GM12878 (cell line): ENCODE results near the gene VASH1. TPM values are rescaled to one million over a fixed set of nuclear protein-coding genes. Genes with fewer than 3 reads are reported as not detected.

ENCODE experiments used
- ATAC-seq: fragments of 200-7000 bp; cut with Tn5 transposase; 3 replicates; pipeline ENCODE4 v1.9.1; 2020; ENCODE audit warnings: mild to moderate bottlenecking, moderate library complexity
- BruUV-seq: library from RNA; stranded (reverse); fragments of 400-500 nt; replicated peaks from 2 replicates; lab custom pipeline; 2021; lab: Mats Ljungman, UMichigan
- CTCF ChIA-PET: fragments of 300-600 bp; sonication (Branson Sonifier 250); formaldehyde crosslinking; extraction: SDS; loops from one replicate; lab custom pipeline; 2021; ENCODE audit warnings: inconsistent platforms; lab: Yijun Ruan, JAX
- POLR2A ChIA-PET: fragments of 350-600 bp; formaldehyde crosslinking; extraction: SDS; loops from one replicate; lab custom pipeline; 2021; ENCODE audit warnings: inconsistent platforms; lab: Charles Lee
- RAD21 ChIA-PET: fragments of 300-600 bp; sonication (Branson Sonifier 250); formaldehyde crosslinking; loops from one replicate; lab custom pipeline; 2023; ENCODE audit warnings: antibody characterized with exemption; ENCODE audit not compliant: unreplicated experiment; lab: Charles Lee
- SMC1A ChIA-PET: fragments of 300-600 bp; sonication (Branson Sonifier 250); formaldehyde crosslinking; loops from one replicate; lab custom pipeline; 2023; ENCODE audit not compliant: unreplicated experiment, uncharacterized antibody; lab: Charles Lee
- DNase-seq: peaks from one replicate; pipeline ENCODE4 v3.0.0-alpha.2; 2011; ENCODE audit warnings: low read depth, low spot score
- FAIRE-seq: peaks from 3 replicates; lab custom pipeline; 2011; peaks lifted over from hg19 to GRCh38; lab: Jason Lieb, UNC
- H2AFZ ChIP-seq: 2 replicates; pipeline ENCODE4 v1.6.0; 2011; ENCODE audit warnings: low read depth, low read length, control low read depth; ENCODE audit not compliant: control insufficient read depth
- H3K27ac ChIP-seq: 2 replicates; pipeline ENCODE4 v1.5.1; 2011; ENCODE audit warnings: control low read depth; ENCODE audit not compliant: control insufficient read depth, insufficient read depth
- H3K27me3 ChIP-seq, 2 experiments: replicated peaks in 1 of 2; 2 replicates each; pipeline versions ENCODE4 v1.6.0 to v1.6.1; 2011; ENCODE audit warnings: low read length in 1 of 2; ENCODE audit not compliant: control insufficient read depth in 2 of 2, insufficient read depth in 2 of 2
- H3K36me3 ChIP-seq, 2 experiments: 2 replicates each; pipeline ENCODE4 v1.5.1; 2011; ENCODE audit warnings: low read length in 1 of 2; ENCODE audit not compliant: control insufficient read depth in 2 of 2, insufficient read depth in 2 of 2
- H3K4me1 ChIP-seq: 2 replicates; pipeline ENCODE4 v1.6.1; 2011; ENCODE audit warnings: mild to moderate bottlenecking, low read length, moderate library complexity, mixed read lengths; ENCODE audit not compliant: control insufficient read depth, insufficient read depth
- H3K4me2 ChIP-seq: 2 replicates; pipeline ENCODE4 v1.6.0; 2011; ENCODE audit warnings: control low read depth; ENCODE audit not compliant: control insufficient read depth, insufficient read depth
- H3K4me3 ChIP-seq: fragments of 200-600 bp; sonication (generic); 2 replicates; pipeline ENCODE4 v1.5.1; 2016
- H3K79me2 ChIP-seq: 2 replicates; pipeline ENCODE4 v1.6.0; 2011; ENCODE audit warnings: low read length; ENCODE audit not compliant: control insufficient read depth, insufficient read depth
- H3K9ac ChIP-seq: 2 replicates; pipeline ENCODE4 v1.8.0; 2011; ENCODE audit warnings: low read length, control low read depth, mixed read lengths; ENCODE audit not compliant: control insufficient read depth, insufficient read depth
- H3K9me3 ChIP-seq: replicated peaks from 3 replicates; pipeline ENCODE4 v1.5.1; 2011; ENCODE audit warnings: mild to moderate bottlenecking, low read length; ENCODE audit not compliant: control insufficient read depth, insufficient read depth
- H4K20me1 ChIP-seq: 2 replicates; pipeline ENCODE4 v1.6.0; 2011; ENCODE audit not compliant: control insufficient read depth, insufficient read depth
- CHD2 ChIP-seq: IDR thresholded peaks from 2 replicates; pipeline ENCODE4 v1.6.1; 2011; ENCODE audit warnings: low read depth, low read length, improper control_type of control experiment, borderline replicate concordance
- E2F8 ChIP-seq: fragments of 450-650 bp; IDR thresholded peaks from 2 replicates; pipeline ENCODE4 v1.6.1; 2018; ENCODE audit warnings: mild to moderate bottlenecking, low read depth, moderate library complexity; ENCODE audit not compliant: partially characterized antibody
- NFIC ChIP-seq: IDR thresholded peaks from 2 replicates; pipeline ENCODE4 v1.6.1; 2012; ENCODE audit warnings: low read depth, mild to moderate bottlenecking, inconsistent platforms, low read length, moderate library complexity
- RB1 ChIP-seq: fragments of 450-650 bp; formaldehyde crosslinking; IDR thresholded peaks from 2 replicates; pipeline ENCODE4 v1.6.1; 2017; ENCODE audit warnings: mild to moderate bottlenecking, borderline replicate concordance
- RELB ChIP-seq: fragments of 450-650 bp; IDR thresholded peaks from 2 replicates; pipeline ENCODE4 v1.6.1; 2017; ENCODE audit warnings: low read depth, mild to moderate bottlenecking, moderate library complexity
- SMC3 ChIP-seq: IDR thresholded peaks from 2 replicates; pipeline ENCODE4 v1.6.1; 2011; ENCODE audit warnings: low read length, improper control_type of control experiment, borderline replicate concordance
- YBX1 ChIP-seq: fragments of 450-650 bp; IDR thresholded peaks from 2 replicates; pipeline ENCODE4 v1.6.1; 2016; ENCODE audit warnings: antibody characterized with exemption
- WGBS: methylation state at CpG from one replicate; pipeline ENCODE4 v1.1.6; 2016; ENCODE audit warnings: low lambda C conversion rate; ENCODE audit not compliant: insufficient replicate concordance, insufficient coverage; ENCODE audit errors: missing lambda C conversion rate; 5-methylcytosine and 5-hydroxymethylcytosine counted together
- in situ Hi-C: fragments of 300-500 bp; cut with MboI; formaldehyde crosslinking; loops from 9 replicates; pipeline ENCODE4 v1.14.3; 2018; ENCODE audit warnings: mixed read lengths
- intact Hi-C: fragments of 100-400 bp; cut with micrococcal nuclease; formaldehyde crosslinking; loops from one replicate; pipeline ENCODE4 v1.14.2; 2022; ENCODE audit not compliant: unreplicated experiment
- polyA plus RNA-seq, 11 experiments: library from polyadenylated mRNA; depleted of rRNA in 4 of 11; unstranded in 6 of 11; stranded (reverse) in 5 of 11; fragments of >200 nt; fragmentation: Nextera tagmentation in 4 of 11; fragmentation: Illumina TruSeq in 1 of 11; extraction: Ambion mirVana in 4 of 11; extraction: Trizol in 1 of 11; gene quantifications; 1 replicate in 1 of 11; 2 replicates in 10 of 11; pipeline versions ENCODE4 v1.2.1 to v1.2.3, GENCODE V29; 2011 to 2016; ENCODE audit warnings: inconsistent platforms in 2 of 11, missing spikeins in 2 of 11, low read depth in 1 of 11
- total RNA-seq, 4 experiments: library from RNA; depleted of rRNA in 3 of 4; stranded (reverse); fragments of >200 nt in 3 of 4; fragmentation: Illumina TruSeq in 1 of 4; extraction: Trizol in 1 of 4; gene quantifications; 2 replicates each; pipeline versions ENCODE4 v1.2.1 to v1.2.3, GENCODE V29; 2013 to 2021
- TF ChIP-seq, protein P1 (sequence below), 3 experiments: IDR thresholded peaks in 2 of 3; conservative IDR thresholded peaks in 1 of 3; 2 replicates each; pipeline ENCODE4 v1.5.1; 2011; ENCODE audit warnings: low read depth in 3 of 3, low read length in 3 of 3, mild to moderate bottlenecking in 3 of 3, control low read depth in 2 of 3, moderate library complexity in 2 of 3, inconsistent platforms in 1 of 3, mixed read lengths in 1 of 3; ENCODE audit not compliant: control insufficient read depth in 2 of 3, insufficient read depth in 1 of 3; ENCODE audit errors: extremely low read depth in 1 of 3

Gene VASH1
- total and polyA plus RNA-seq, 10 of the 15 experiments (the other 5 are each of a cell fraction or from before 2014, with no cell fraction given) = 0.06 to 2.3 (median 0.53) TPM

DNA sequence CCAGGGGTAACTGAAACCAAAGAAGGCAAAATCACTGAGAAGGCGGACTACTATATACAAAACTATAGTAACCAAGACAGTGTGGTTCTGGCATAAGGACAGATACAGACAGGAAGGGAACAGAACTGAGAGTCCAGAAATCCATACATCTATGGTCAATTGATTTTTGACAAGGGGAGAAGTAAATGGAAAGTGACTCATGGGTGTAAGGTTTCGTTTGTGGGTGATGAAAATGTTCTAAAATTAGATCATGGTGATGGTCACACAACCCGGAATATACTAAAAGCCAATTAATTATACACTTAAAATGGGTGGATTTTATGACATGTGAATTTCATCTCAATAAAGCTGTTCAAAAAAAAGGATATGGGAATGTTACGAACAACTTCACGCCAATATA is 32.7 kb downstream of the VASH1 start:
- DNase-seq = no peak
- TF ChIP-seq SMC3 = no peak
- no peak for ATAC-seq
- intact Hi-C loops (no loop called here), in situ Hi-C loops (no loop called here)
- Histone ChIP-seq H3K27ac (no peak overlapping the region), H3K9ac (no peak overlapping the region), H2AFZ (no peak overlapping the region), H3K4me3 (no peak overlapping the region), H3K4me2 (no peak overlapping the region), H3K27me3 (no peaks in the 10 kb centered on the region), H4K20me1 (no peaks in the 10 kb centered on the region), H3K36me3 (peaks cover 4% of the 10 kb centered on the region in 2 experiments; a peak in 3 of 4 replicates), H3K9me3 (no peaks in the 10 kb centered on the region), H3K4me1 (no peaks in the 10 kb centered on the region), H3K79me2 (no peaks in the 10 kb centered on the region)
- no peak for FAIRE-seq
- ChIA-PET CTCF (no interaction called here), RAD21 (no interaction called here), SMC1A (no interaction called here), POLR2A (no interaction called here)
- 76% methylated on average over 5 of the region's 5 CpGs for WGBS
- BruUV-seq = no TSS peak

DNA sequence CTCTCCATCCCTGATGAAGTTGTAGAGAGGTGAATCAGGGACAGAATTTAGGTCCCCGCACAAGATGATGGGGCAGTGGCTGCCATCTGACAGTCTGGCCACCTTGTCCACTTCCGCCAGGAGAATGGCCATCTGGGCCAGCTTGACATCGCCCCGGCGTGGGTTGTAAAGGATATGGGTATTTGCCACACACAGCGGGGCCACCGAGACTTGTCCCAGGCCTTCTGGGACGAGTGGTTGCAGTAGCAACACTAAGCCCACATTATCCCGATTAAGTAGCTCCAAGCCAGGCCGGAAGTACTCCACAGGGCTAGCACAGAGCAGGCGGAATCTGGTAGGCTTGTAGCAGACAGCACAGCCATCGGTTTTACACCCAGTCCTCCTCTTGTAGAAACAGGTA is 45.2 kb downstream of the VASH1 start:
- Histone ChIP-seq H3K27ac (no peak overlapping the region), H3K27me3 (no peaks in the 10 kb centered on the region), H3K79me2 (peaks cover 4% of the 10 kb centered on the region), H3K9ac (no peak overlapping the region), H3K4me1 (no peaks in the 10 kb centered on the region), H3K4me3 (no peak overlapping the region), H2AFZ (no peak overlapping the region), H3K36me3 (peaks cover 0 to 7% of the 10 kb centered on the region in 2 experiments; a peak in 2 of 4 replicates), H3K4me2 (no peak overlapping the region), H3K9me3 (no peaks in the 10 kb centered on the region), H4K20me1 (no peaks in the 10 kb centered on the region)
- no peak for TF ChIP-seq YBX1
- no peak for TF ChIP-seq CHD2
- TF ChIP-seq, protein P1, sequence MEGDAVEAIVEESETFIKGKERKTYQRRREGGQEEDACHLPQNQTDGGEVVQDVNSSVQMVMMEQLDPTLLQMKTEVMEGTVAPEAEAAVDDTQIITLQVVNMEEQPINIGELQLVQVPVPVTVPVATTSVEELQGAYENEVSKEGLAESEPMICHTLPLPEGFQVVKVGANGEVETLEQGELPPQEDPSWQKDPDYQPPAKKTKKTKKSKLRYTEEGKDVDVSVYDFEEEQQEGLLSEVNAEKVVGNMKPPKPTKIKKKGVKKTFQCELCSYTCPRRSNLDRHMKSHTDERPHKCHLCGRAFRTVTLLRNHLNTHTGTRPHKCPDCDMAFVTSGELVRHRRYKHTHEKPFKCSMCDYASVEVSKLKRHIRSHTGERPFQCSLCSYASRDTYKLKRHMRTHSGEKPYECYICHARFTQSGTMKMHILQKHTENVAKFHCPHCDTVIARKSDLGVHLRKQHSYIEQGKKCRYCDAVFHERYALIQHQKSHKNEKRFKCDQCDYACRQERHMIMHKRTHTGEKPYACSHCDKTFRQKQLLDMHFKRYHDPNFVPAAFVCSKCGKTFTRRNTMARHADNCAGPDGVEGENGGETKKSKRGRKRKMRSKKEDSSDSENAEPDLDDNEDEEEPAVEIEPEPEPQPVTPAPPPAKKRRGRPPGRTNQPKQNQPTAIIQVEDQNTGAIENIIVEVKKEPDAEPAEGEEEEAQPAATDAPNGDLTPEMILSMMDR (IDR thresholded peaks at IDR 0.05 in 2 of 3, conservative IDR thresholded peaks at IDR 0.05 in 1 of 3; ENCODE audit: control insufficient read depth in 2 of 3, extremely low read depth in 1 of 3, insufficient read depth in 1 of 3, low read depth in 3 of 3, low read length in 3 of 3) = no peak
- TF ChIP-seq RELB = no peak
- no peak for TF ChIP-seq NFIC
- no peak for TF ChIP-seq RB1
- TF ChIP-seq E2F8 = no peak
- intact Hi-C loops (no loop called here), in situ Hi-C loops (no loop called here)
- FAIRE-seq (no peak), DNase-seq (no peak), ATAC-seq (no peak)
- BruUV-seq = no TSS peak
- CTCF ChIA-PET = interaction anchor here (1.3 to 8.5 kb wide), 3 partner anchors 9 to 96 kb away, joined by 4 to 132 read pairs (median 5); no protein-coding TSS in a partner anchor
- SMC1A ChIA-PET = interaction anchor here (1.0 to 2.4 kb wide), 3 partner anchors 15 to 96 kb away, joined by 3 to 9 read pairs (median 6); no protein-coding TSS in a partner anchor
- RAD21 ChIA-PET = interaction anchor here (0.5 to 1.9 kb wide), 3 partner anchors 17 to 223 kb away, joined by 3 to 4 read pairs (median 4); no protein-coding TSS in a partner anchor
- POLR2A ChIA-PET = no interaction called here
- WGBS = 95% methylated on average over 12 of the region's 12 CpGs
